OCI-LY3 (cell line): Measurements from ENCODE around the gene IL6.

ENCODE experiments used
- H2AFZ ChIP-seq: fragments of 200-600, 300-600 bp; shearing (Covaris generic); 2 replicates; pipeline ENCODE4 v1.6.0; 2014; ENCODE audit warnings: antibody characterized with exemption, low read depth, low read length
- H3K27ac ChIP-seq: fragments of 200-600, 300-600 bp; sonication (generic); 2 replicates; pipeline ENCODE4 v1.5.1; 2014; ENCODE audit warnings: mild to moderate bottlenecking, low read length, moderate library complexity, mixed read lengths
- H3K27me3 ChIP-seq: fragments of 200-600, 300-600 bp; sonication (generic); 2 replicates; pipeline ENCODE4 v1.6.1; 2014; ENCODE audit warnings: low read depth, low read length, mixed read lengths
- H3K36me3 ChIP-seq: fragments of 200-600, 300-600 bp; sonication (generic); replicated peaks from 2 replicates; pipeline ENCODE3; 2014; ENCODE audit warnings: low read depth, low read length, mixed read lengths
- H3K4me1 ChIP-seq: fragments of 300-600, 200-600 bp; sonication (generic); 2 replicates; pipeline ENCODE4 v1.6.1; 2014; ENCODE audit warnings: low read length, mixed read lengths
- H3K4me2 ChIP-seq: fragments of 200-600, 300-600 bp; sonication (generic); 2 replicates; pipeline ENCODE4 v1.6.1; 2014; ENCODE audit warnings: low read length, mixed read lengths
- H3K4me3 ChIP-seq: fragments of 300-600, 200-600 bp; sonication (generic); 2 replicates; pipeline ENCODE4 v1.5.1; 2014; ENCODE audit warnings: antibody characterized with exemption, mild to moderate bottlenecking, low read length, moderate library complexity
- H3K79me2 ChIP-seq: fragments of 300-600, 200-600 bp; shearing (Covaris generic); 2 replicates; pipeline ENCODE4 v1.6.1; 2014; ENCODE audit warnings: mild to moderate bottlenecking, low read length, mixed read lengths
- H3K9ac ChIP-seq: fragments of 300-600, 200-600 bp; shearing (Covaris generic); 2 replicates; pipeline ENCODE4 v1.6.0; 2014; ENCODE audit warnings: mild to moderate bottlenecking, low read length, moderate library complexity
- H3K9me3 ChIP-seq: fragments of 200-600, 300-600 bp; shearing (Covaris generic); 2 replicates; pipeline ENCODE4 v1.6.1; 2014; ENCODE audit warnings: low read length, mixed read lengths; ENCODE audit not compliant: insufficient read depth
- H4K20me1 ChIP-seq: fragments of 200-600, 300-600 bp; sonication (generic); 2 replicates; pipeline ENCODE4 v1.6.1; 2016; ENCODE audit warnings: low read length, mixed read lengths; ENCODE audit not compliant: insufficient read depth
- EZH2phosphoT487 ChIP-seq: fragments of 200-600 bp; shearing (Covaris generic); IDR thresholded peaks from 2 replicates; pipeline ENCODE4 v1.6.1; 2018; ENCODE audit warnings: antibody characterized with exemption, mixed run types, low read depth
- TF ChIP-seq, protein P1 (sequence below): fragments of 200-600, 300-600 bp; sonication (generic); IDR thresholded peaks from 2 replicates; pipeline ENCODE4 v1.5.1; 2014; ENCODE audit warnings: antibody characterized with exemption, low read length, low read depth

IL6 gene

GRCh38 chr7:22759721-22760120, 32.7 kb downstream of the IL6 start:
- Histone ChIP-seq H3K4me1 (no peaks in the 10 kb centered on the region; the same call in 1 of the 2 replicates), H3K4me2 (no peak overlapping the region), H3K27me3 (no peaks in the 10 kb centered on the region), H3K79me2 (no peaks in the 10 kb centered on the region), H3K4me3 (no peak overlapping the region), H4K20me1 (no peaks in the 10 kb centered on the region), H2AFZ (no peak overlapping the region), H3K27ac (no peak overlapping the region), H3K9me3 (peaks cover 6% of the 10 kb centered on the region; the same call in 1 of the 2 replicates), H3K9ac (no peak overlapping the region), H3K36me3 (no peaks in the 10 kb centered on the region)
- TF ChIP-seq, protein P1, sequence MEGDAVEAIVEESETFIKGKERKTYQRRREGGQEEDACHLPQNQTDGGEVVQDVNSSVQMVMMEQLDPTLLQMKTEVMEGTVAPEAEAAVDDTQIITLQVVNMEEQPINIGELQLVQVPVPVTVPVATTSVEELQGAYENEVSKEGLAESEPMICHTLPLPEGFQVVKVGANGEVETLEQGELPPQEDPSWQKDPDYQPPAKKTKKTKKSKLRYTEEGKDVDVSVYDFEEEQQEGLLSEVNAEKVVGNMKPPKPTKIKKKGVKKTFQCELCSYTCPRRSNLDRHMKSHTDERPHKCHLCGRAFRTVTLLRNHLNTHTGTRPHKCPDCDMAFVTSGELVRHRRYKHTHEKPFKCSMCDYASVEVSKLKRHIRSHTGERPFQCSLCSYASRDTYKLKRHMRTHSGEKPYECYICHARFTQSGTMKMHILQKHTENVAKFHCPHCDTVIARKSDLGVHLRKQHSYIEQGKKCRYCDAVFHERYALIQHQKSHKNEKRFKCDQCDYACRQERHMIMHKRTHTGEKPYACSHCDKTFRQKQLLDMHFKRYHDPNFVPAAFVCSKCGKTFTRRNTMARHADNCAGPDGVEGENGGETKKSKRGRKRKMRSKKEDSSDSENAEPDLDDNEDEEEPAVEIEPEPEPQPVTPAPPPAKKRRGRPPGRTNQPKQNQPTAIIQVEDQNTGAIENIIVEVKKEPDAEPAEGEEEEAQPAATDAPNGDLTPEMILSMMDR = no peak
- no peak for TF ChIP-seq EZH2phosphoT487

GRCh38 chr7:22762866-22763265, 35.9 kb downstream of the IL6 start:
- no peak overlapping the region for H3K4me2 ChIP-seq
- H3K9ac ChIP-seq = no peak overlapping the region
- TF ChIP-seq, protein P1 = no peak
- no peaks in the 10 kb centered on the region for H3K27me3 ChIP-seq
- no peaks in the 10 kb centered on the region for H4K20me1 ChIP-seq
- no peak overlapping the region for H2AFZ ChIP-seq
- H3K36me3 ChIP-seq = no peaks in the 10 kb centered on the region
- no peak overlapping the region for H3K27ac ChIP-seq
- H3K9me3 ChIP-seq = peaks cover 6% of the 10 kb centered on the region; the same call in 1 of the 2 replicates
- H3K4me3 ChIP-seq = no peak overlapping the region
- no peaks in the 10 kb centered on the region for H3K79me2 ChIP-seq
- H3K4me1 ChIP-seq = peaks cover 16% of the 10 kb centered on the region

DNA sequence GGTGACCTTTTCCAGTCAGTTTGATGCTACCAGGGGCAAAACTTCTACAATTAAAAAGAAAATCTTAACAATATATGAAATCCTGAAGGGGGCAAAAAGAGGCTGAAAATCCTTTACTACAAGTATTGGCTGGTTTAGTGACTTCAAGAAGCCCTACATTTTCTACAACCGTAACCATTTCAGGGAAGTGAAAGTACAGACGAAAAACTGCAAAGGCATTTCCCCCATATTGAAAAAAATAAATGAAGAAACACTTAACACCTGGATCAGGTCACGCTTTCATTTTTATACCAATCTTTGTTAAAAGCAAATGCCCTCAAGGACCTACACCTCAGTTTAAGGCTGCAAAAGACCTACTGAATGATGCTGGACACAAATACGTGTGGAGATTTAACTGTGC, 38.6 kb downstream of the IL6 start:
- Histone ChIP-seq H3K36me3 (no peaks in the 10 kb centered on the region), H3K4me2 (peak overlapping the region; percentile 70), H3K9me3 (no peaks in the 10 kb centered on the region), H3K4me1 (peaks cover 16% of the 10 kb centered on the region), H3K27me3 (no peaks in the 10 kb centered on the region), H4K20me1 (no peaks in the 10 kb centered on the region), H3K79me2 (no peaks in the 10 kb centered on the region), H3K9ac (peak overlapping the region; percentile 14; the same call in 1 of the 2 replicates), H3K4me3 (peak overlapping the region; percentile 27; the same call in 1 of the 2 replicates), H3K27ac (peak overlapping the region; percentile 54), H2AFZ (peak overlapping the region; percentile 61)
- TF ChIP-seq, protein P1 = peak; percentile 13; the same call in 1 of the 2 replicates
- TF ChIP-seq EZH2phosphoT487 = no peak

DNA sequence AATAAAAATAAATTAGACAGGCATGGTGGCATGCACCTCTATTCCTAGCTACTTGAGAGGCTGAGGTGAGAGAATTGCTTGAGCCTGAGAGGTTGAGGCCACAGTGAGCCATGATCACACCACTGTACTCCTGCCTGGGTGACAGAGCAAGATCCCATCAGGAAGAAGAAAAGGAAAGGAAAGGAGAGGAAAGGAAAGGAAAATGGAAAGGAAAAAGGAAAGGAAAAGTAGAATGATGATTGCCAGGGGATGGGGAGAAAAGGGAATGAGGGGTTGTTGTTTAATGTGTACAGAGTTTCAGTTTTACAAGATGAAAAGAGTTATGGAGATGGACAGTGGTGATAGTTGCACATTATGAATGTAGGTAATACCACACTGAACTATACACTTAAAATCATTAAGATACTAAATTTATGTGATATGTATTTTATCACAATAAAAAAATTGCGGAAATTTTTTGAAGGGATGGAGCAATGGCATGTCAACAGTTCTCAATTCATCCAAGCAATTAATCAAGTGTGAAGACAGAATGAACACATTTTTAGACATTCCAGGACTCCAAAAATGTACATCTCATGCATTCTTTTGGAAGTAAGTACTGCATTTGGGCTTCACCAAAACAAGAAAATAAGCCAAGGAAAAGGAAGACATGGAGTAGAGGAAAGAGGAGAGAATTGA, 44.3 kb downstream of the IL6 start:
- TF ChIP-seq, protein P1 = no peak
- no peak for TF ChIP-seq EZH2phosphoT487
- Histone ChIP-seq H3K27ac (no peak overlapping the region), H2AFZ (no peak overlapping the region)

More for the DNA sequence above, 44.3 kb downstream of the IL6 start:
- H4K20me1 ChIP-seq = no peaks in the 10 kb centered on the region
- H3K4me1 ChIP-seq = peaks cover under 1% of the 10 kb centered on the region
- H3K4me3 ChIP-seq = no peak overlapping the region
- H3K27me3 ChIP-seq = no peaks in the 10 kb centered on the region
- no peak overlapping the region for H3K9ac ChIP-seq
- no peaks in the 10 kb centered on the region for H3K79me2 ChIP-seq
- no peak overlapping the region for H3K4me2 ChIP-seq
- H3K9me3 ChIP-seq = no peaks in the 10 kb centered on the region
- no peaks in the 10 kb centered on the region for H3K36me3 ChIP-seq
